ENCODE data around the gene ERICH6B. TPM values are rescaled to one million over a fixed set of nuclear protein-coding genes. Genes with fewer than 3 reads are reported as not detected.

Gene ERICH6B
- total RNA-seq, 1 donor from 2014 or later: not detected

DNA sequence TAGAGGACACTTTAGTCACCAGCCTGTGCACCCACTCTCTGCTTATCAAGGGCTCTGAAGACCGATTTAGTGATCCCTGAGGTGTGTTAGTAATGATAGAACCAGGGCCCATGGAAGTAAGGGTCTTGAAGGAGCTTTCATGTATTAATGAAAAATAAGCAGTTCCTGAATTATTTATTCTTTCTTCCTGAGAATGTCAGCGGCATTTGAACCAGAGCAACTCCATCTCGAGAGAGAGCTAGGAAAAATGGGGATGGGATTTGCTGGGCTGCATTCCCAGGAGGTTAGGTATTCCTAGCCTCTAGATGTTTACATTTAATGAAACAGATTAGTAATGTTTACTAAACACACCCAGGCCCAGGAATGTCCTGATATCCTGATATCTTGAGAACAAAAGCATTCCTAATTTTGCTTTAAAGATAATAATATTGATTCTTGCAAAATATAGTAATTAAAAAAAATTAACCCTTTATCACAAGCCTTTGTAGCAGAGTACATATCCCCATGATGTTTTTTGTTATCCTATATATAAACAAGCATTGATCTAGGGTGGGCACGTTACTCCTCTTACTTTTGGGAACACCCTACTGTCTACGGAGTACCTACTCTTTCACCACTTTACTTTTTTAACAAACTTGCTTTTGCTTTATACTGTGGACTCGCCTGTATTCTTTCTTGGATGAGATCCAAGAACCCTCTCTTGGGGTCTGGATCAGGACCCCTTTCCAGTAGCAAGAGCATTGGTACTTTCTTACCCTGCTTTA, 87.7 kb downstream of the ERICH6B start:
- Mint-ChIP-seq H3K9me3 (no peaks in the 10 kb centered on the region), H3K4me3 (no peak overlapping the region), H3K27me3 (ENCODE audit: insufficient read depth) (no peaks in the 10 kb centered on the region), H3K36me3 (ENCODE audit: low read depth) (peaks cover 32% of the 10 kb centered on the region), H3K27ac (no peak overlapping the region), H3K4me1 (ENCODE audit: low read depth) (peaks cover 5% of the 10 kb centered on the region)
- DNase-seq (ENCODE audit: low spot score): no peak
- intact Hi-C loops (cut with micrococcal nuclease): no loop called here

DNA sequence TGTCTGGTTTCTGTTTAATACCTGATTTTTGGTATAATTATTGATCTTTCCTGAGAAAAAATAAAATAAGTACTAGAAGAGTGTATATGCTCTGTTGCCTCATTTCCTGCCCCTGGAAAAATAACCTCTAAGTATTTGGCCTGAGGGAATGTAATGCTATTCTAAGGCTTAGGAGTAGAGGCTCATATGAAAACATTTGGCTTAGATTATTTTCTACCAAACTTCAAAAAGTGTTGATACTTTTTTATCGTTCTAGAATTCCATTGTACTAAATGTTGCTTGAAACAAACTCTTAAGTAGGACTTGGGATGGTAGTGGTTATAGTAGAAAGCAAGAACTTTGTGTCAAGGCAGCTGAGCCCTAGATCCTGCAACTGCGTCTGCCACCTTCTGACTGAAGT, 93.0 kb downstream of the ERICH6B start:
- no peak overlapping the region for H3K27ac Mint-ChIP-seq
- intact Hi-C loops (cut with micrococcal nuclease): no loop called here
- DNase-seq (ENCODE audit: low spot score): no peak
- H3K27me3 Mint-ChIP-seq (ENCODE audit: insufficient read depth): no peaks in the 10 kb centered on the region
- peaks cover 12% of the 10 kb centered on the region for H3K4me1 Mint-ChIP-seq (ENCODE audit: low read depth)
- peaks cover 58% of the 10 kb centered on the region for H3K36me3 Mint-ChIP-seq (ENCODE audit: low read depth)
- no peaks in the 10 kb centered on the region for H3K9me3 Mint-ChIP-seq
- no peak overlapping the region for H3K4me3 Mint-ChIP-seq

DNA sequence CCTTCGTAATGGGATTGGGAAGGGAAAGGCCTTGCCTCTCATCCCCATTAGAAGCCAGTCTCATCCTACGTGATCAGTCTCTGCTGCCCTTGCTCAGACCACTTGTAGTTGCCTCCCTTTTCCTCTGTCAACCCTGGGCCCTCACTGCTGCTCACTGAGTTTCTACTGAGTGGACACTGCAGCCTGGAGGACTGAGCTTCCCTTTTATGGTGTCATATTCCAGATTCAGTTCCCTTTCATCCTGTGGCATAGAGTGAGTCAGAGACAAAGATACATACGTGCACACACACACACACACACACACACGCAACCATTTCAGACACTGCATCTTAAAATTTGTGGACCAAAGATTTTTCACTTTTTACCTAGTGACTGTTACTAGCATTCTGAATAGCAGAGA, 94.2 kb downstream of the ERICH6B start:
- Mint-ChIP-seq H3K27me3 (ENCODE audit: insufficient read depth) (no peaks in the 10 kb centered on the region), H3K36me3 (ENCODE audit: low read depth) (peaks cover 58% of the 10 kb centered on the region), H3K27ac (no peak overlapping the region), H3K4me1 (ENCODE audit: low read depth) (peaks cover 12% of the 10 kb centered on the region), H3K4me3 (no peak overlapping the region), H3K9me3 (no peaks in the 10 kb centered on the region)
- no peak for DNase-seq (ENCODE audit: low spot score)
- intact Hi-C loops (cut with micrococcal nuclease): no loop called here

DNA sequence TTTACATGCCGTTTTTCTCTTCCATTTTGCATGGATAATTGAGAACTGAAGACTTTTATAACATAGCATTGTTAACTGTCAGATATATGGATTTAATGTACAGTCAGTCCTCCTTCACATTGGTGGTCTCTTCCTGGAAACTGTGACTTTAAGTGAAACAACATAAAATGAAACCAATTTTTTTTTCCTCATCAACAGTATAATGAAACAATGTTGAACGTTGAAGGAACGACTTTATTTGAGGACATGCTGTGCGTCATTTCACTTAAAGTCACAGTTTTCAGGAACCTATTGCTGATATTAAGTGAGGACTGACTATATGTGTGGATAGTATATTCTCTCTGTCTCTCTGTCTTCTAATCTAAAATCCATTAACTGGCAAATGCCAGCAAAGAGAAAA, 96.0 kb downstream of the ERICH6B start:
- Mint-ChIP-seq H3K4me1 (ENCODE audit: low read depth) (peaks cover 7% of the 10 kb centered on the region), H3K27me3 (ENCODE audit: insufficient read depth) (no peaks in the 10 kb centered on the region), H3K9me3 (no peaks in the 10 kb centered on the region), H3K4me3 (no peak overlapping the region), H3K27ac (no peak overlapping the region), H3K36me3 (ENCODE audit: low read depth) (peaks cover 56% of the 10 kb centered on the region)
- intact Hi-C loops (cut with micrococcal nuclease): no loop called here
- DNase-seq (ENCODE audit: low spot score): no peak

DNA sequence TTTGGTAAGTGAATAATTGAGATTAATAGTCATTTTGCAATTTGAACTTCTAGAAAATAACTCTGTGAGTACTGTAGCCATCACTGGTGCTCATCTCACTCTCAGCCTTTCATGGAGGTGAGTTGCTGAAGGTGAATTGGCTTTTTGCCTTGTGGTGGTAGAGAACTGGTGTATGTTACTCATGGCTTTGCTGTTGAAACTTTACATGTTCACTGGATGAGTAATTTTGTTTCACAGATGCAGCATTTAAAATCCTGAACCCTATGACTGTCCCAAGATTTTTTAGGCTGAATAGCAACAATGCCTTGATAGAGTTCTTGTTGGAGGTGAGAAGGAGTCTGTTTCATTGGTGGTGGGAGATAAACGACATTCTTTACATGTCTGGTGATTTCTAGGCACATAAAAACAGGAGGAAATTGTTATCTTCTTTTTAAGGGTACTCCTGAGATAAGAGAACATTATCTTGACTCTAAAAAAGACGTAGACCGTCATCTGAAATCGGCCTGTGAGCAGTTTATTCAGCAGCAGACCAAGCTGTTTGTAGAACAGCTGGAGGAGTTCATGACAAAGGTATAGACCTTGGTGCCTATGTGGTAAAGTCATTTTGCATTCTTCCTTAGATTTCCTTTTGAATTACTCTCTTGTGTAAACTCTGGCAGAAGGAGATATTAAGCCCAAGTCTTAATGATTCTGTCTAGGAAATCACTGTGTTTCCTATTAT, 96.9 kb downstream of the ERICH6B start:
- intact Hi-C loops (cut with micrococcal nuclease): no loop called here
- Mint-ChIP-seq H3K36me3 (ENCODE audit: low read depth) (peaks cover 49% of the 10 kb centered on the region), H3K4me1 (ENCODE audit: low read depth) (peaks cover 7% of the 10 kb centered on the region), H3K4me3 (no peak overlapping the region), H3K27me3 (ENCODE audit: insufficient read depth) (no peaks in the 10 kb centered on the region), H3K27ac (peak overlapping the region; percentile 13), H3K9me3 (no peaks in the 10 kb centered on the region)
- no peak for DNase-seq (ENCODE audit: low spot score)

DNA sequence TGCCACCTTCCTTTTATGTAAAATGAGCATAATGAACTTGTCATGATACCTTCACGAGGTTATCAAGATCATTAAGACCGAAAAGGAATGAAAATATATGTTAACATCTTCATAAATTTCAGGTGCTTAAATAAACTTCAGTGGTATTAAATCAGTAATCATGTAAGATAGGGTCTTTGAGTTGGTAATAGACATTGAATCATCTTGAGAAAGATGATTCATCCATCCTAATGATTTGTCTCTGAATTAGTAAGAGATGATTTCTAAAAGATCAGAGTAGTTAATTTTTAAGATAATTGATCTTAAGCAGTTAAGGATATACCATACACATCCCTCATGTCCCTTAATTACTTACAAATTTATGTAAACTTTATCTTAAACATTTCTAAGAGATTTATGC, 98.8 kb downstream of the ERICH6B start:
- H3K4me1 Mint-ChIP-seq (ENCODE audit: low read depth): peaks cover 11% of the 10 kb centered on the region
- no peak overlapping the region for H3K27ac Mint-ChIP-seq
- no peak overlapping the region for H3K4me3 Mint-ChIP-seq
- intact Hi-C loops (cut with micrococcal nuclease): no loop called here
- DNase-seq (ENCODE audit: low spot score): no peak
- H3K9me3 Mint-ChIP-seq: no peaks in the 10 kb centered on the region
- no peaks in the 10 kb centered on the region for H3K27me3 Mint-ChIP-seq (ENCODE audit: insufficient read depth)
- peaks cover 47% of the 10 kb centered on the region for H3K36me3 Mint-ChIP-seq (ENCODE audit: low read depth)

DNA sequence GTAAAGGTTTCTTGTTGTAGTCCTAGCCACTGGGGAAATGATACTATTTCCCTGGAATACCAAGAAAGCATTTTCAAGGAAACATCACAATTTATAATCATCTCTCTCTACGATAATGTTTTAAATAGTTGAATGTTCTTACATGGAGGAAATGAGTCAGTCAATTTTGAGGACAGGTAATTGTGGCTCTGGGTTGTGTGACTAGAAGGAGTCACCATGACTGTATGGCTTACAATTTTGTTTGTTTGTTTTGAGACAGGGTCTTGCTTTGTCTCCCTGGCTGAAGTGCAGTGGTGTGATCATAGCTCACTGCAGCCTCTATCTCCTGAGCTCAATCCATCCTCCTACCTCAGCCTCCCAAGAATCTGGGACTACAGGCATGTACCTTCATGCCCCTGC, 103.4 kb downstream of the ERICH6B start:
- Mint-ChIP-seq H3K27me3 (ENCODE audit: insufficient read depth) (no peaks in the 10 kb centered on the region), H3K36me3 (ENCODE audit: low read depth) (peaks cover 39% of the 10 kb centered on the region), H3K4me3 (no peak overlapping the region), H3K27ac (peak overlapping the region; percentile 18), H3K9me3 (no peaks in the 10 kb centered on the region), H3K4me1 (ENCODE audit: low read depth) (peaks cover 9% of the 10 kb centered on the region)
- no peak for DNase-seq (ENCODE audit: low spot score)
- intact Hi-C loops (cut with micrococcal nuclease): loop anchor here (5.0 kb wide), 1 partner anchor 615 kb away; no protein-coding TSS in a partner anchor

DNA sequence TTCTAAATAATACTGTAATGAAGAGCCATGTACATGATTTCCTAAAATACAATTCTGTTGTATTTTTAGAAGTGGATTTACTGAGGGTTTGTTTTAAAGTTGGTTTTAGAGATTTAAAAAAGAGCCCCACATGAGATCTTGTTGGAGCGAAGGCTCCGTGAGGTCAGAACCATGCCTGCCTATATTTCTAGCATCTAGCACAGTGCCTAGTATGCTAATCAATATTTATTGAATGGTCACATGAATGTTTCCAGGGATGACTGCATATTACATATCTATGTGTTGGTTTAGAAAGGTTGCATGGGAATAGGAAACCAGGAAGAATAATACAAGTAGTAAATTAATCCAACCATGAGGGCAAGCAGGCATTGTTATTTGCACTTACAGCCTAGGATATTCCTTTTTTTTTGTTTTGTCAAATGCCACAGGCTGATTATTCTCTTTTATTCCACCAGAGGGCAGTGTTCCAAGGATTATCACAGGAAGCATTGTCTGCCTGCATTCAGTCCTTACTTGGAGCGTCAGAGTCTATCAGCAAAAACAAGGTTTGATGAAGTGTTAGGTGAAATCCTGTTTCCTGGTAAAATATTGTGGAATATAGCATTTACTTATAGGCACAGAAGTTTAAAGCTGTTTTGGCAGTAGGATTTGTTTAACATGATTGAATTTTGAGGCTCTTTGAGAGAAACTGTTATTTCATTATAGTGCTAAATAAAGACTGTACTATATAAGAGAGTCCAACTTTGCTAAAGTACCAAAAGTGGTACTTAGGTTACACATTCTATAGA, 104.0 kb downstream of the ERICH6B start:
- intact Hi-C loops (cut with micrococcal nuclease): loop anchor here (1.0 to 5.0 kb wide), 3 partner anchors 464 to 810 kb away; no protein-coding TSS in a partner anchor
- peaks cover 41% of the 10 kb centered on the region for H3K36me3 Mint-ChIP-seq (ENCODE audit: low read depth)
- H3K27me3 Mint-ChIP-seq (ENCODE audit: insufficient read depth): no peaks in the 10 kb centered on the region
- no peak overlapping the region for H3K27ac Mint-ChIP-seq
- H3K4me1 Mint-ChIP-seq (ENCODE audit: low read depth): peaks cover 9% of the 10 kb centered on the region
- no peak for DNase-seq (ENCODE audit: low spot score)
- H3K4me3 Mint-ChIP-seq: no peak overlapping the region
- no peaks in the 10 kb centered on the region for H3K9me3 Mint-ChIP-seq

DNA sequence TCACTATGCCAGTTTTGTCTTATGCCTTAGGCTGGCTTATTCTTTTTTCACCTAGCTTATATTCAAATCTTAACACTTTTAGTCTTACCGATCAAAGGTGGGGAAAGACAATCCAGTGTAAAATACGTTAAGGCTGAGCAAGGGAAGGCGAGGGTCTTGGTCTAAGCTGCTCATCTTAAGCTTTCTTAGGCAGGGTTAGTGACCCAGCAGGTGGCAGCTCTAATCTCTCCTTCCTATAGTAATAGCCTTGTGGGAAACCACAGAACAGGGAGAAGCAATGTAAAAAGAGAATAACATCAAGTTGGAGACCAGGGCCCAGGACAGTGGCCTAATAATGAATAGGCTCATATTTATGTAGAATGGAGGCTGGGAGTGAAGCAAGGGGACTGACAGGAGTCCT, 104.9 kb downstream of the ERICH6B start:
- DNase-seq (ENCODE audit: low spot score): no peak
- Mint-ChIP-seq H3K4me3 (no peak overlapping the region), H3K27ac (no peak overlapping the region), H3K9me3 (no peaks in the 10 kb centered on the region), H3K36me3 (ENCODE audit: low read depth) (peaks cover 42% of the 10 kb centered on the region), H3K27me3 (ENCODE audit: insufficient read depth) (no peaks in the 10 kb centered on the region), H3K4me1 (ENCODE audit: low read depth) (peaks cover 9% of the 10 kb centered on the region)
- intact Hi-C loops (cut with micrococcal nuclease): loop anchor here (1.0 to 5.0 kb wide), 3 partner anchors 463 to 811 kb away; no protein-coding TSS in a partner anchor

DNA sequence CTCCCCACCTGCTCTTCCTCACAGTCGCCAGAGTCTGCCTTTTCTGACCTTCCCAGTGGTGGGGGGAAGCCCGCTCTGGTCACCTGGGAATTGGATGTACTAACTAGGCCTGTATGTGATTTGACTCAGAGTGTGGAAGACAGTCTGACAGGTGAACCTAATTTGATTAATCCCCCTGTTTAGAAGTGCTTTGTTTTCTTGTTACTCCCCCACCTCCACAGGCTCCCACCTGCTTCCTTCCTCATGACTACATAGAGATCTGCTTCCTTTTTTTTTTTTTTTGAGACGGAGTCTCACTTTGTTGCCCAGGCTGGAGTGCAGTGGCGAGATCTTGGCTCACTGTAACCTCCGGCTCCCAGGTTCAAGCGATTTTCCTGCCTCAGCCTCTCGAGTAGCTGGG, 106.8 kb downstream of the ERICH6B start:
- no peak for DNase-seq (ENCODE audit: low spot score)
- Mint-ChIP-seq H3K9me3 (no peaks in the 10 kb centered on the region), H3K27me3 (ENCODE audit: insufficient read depth) (no peaks in the 10 kb centered on the region), H3K4me1 (ENCODE audit: low read depth) (peaks cover 9% of the 10 kb centered on the region), H3K4me3 (no peak overlapping the region), H3K27ac (peak overlapping the region; percentile 32), H3K36me3 (ENCODE audit: low read depth) (peaks cover 45% of the 10 kb centered on the region)
- intact Hi-C loops (cut with micrococcal nuclease): no loop called here

DNA sequence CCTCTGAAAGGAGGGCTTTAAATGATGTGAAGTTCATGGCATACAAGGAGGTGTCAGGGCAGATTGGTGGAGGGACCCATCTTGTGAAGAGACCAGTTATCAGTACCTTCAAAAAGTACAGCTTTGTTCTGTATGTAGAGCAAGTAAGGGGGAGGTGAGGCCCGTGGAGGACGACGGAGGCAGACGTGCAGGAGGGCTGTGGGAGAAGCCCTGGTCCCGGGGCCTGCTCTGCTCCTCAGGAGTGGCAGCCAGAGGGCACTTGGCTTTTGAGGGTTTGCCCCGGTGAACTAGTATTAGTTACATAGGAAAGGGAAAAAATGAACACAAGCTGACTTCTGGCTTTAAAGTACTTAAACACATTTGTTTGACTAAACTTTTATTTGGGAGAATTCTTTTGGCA, 108.7 kb downstream of the ERICH6B start:
- no peak for DNase-seq (ENCODE audit: low spot score)
- Mint-ChIP-seq H3K4me1 (ENCODE audit: low read depth) (peaks cover 6% of the 10 kb centered on the region), H3K27ac (no peak overlapping the region), H3K36me3 (ENCODE audit: low read depth) (peaks cover 48% of the 10 kb centered on the region), H3K4me3 (no peak overlapping the region), H3K9me3 (no peaks in the 10 kb centered on the region), H3K27me3 (ENCODE audit: insufficient read depth) (no peaks in the 10 kb centered on the region)
- intact Hi-C loops (cut with micrococcal nuclease): no loop called here

DNA sequence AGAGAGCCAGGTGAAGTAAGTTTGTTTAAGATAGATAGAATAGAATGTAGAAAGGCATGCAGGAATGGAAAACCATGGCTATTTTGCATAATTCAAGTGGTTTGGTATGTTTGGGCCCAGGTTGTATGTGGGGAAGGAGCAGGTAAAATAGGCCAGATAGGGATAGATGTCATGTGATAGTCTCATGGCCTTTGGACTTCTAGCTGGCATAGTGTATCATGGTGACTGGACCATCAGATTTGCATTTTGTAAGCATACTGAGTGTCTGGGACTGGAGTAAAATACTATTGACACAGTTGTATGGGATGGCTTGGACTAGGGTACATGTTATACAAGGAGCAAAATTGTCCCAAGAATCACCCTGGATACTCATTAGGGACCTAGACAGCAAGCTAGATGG, 111.9 kb downstream of the ERICH6B start:
- Mint-ChIP-seq H3K9me3 (no peaks in the 10 kb centered on the region), H3K4me3 (no peak overlapping the region), H3K27ac (no peak overlapping the region), H3K27me3 (ENCODE audit: insufficient read depth) (no peaks in the 10 kb centered on the region), H3K36me3 (ENCODE audit: low read depth) (peaks cover 47% of the 10 kb centered on the region), H3K4me1 (ENCODE audit: low read depth) (peaks cover 10% of the 10 kb centered on the region)
- DNase-seq (ENCODE audit: low spot score): no peak
- intact Hi-C loops (cut with micrococcal nuclease): no loop called here

DNA sequence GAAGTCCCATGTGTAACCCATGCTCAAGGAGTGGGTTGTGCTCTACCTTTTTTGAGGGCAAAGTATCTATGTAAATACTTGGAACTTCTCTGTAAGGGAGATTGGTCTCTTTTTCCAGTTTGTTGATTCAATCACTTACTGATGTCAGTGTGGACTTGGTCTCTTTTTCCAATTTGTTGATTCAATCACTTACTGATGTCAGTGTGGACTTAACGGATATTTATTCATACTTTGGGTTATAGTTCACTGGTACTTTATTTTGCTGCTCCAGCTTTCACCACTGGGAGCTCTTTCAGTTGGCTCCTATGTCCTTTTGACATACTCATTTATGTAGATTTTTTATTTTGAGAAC, 114.4 kb downstream of the ERICH6B start:
- Mint-ChIP-seq H3K4me1 (ENCODE audit: low read depth) (peaks cover 10% of the 10 kb centered on the region), H3K27me3 (ENCODE audit: insufficient read depth) (no peaks in the 10 kb centered on the region), H3K4me3 (no peak overlapping the region), H3K36me3 (ENCODE audit: low read depth) (peaks cover 49% of the 10 kb centered on the region), H3K9me3 (no peaks in the 10 kb centered on the region), H3K27ac (no peak overlapping the region)
- DNase-seq (ENCODE audit: low spot score): no peak
- intact Hi-C loops (cut with micrococcal nuclease): no loop called here
